ENCODE results near the gene UNC13B.

The UNC13B gene

GRCh38 chr9:35195683-35196082, 33.9 kb downstream of the UNC13B start:
- no peak for TF ChIP-seq CTCF (IDR thresholded peaks at IDR 0.05; ENCODE audit: low read depth, low read length, missing control alignments)
- DNase-seq (ENCODE audit: low read depth) = no peak
- no peak overlapping the region for H3K4me3 ChIP-seq (ENCODE audit: low read depth, low read length)
- in situ Hi-C loops (cut with HindIII; ENCODE audit: low sequenced_read_pairs) = no loop called here

- in situ Hi-C loops (cut with HindIII; ENCODE audit: low sequenced_read_pairs) = no loop called here
- DNase-seq (ENCODE audit: low read depth) = no peak
- no peak for TF ChIP-seq CTCF (IDR thresholded peaks at IDR 0.05; ENCODE audit: low read depth, low read length, missing control alignments)
- no peak overlapping the region for H3K4me3 ChIP-seq (ENCODE audit: low read depth, low read length)
Observed at GRCh38 chr9:35198191-35198590, 36.4 kb downstream of the UNC13B start.

- DNase-seq (ENCODE audit: low read depth) = no peak
- in situ Hi-C loops (cut with HindIII; ENCODE audit: low sequenced_read_pairs) = no loop called here
- no peak for TF ChIP-seq CTCF (IDR thresholded peaks at IDR 0.05; ENCODE audit: low read depth, low read length, missing control alignments)
- H3K4me3 ChIP-seq (ENCODE audit: low read depth, low read length) = no peak overlapping the region
Observed at GRCh38 chr9:35203528-35203927, 41.7 kb downstream of the UNC13B start.

GRCh38 chr9:35205340-35205739, 43.5 kb downstream of the UNC13B start:
- no peak for TF ChIP-seq CTCF (IDR thresholded peaks at IDR 0.05; ENCODE audit: low read depth, low read length, missing control alignments)
- no peak overlapping the region for H3K4me3 ChIP-seq (ENCODE audit: low read depth, low read length)
- in situ Hi-C loops (cut with HindIII; ENCODE audit: low sequenced_read_pairs) = no loop called here
- DNase-seq (ENCODE audit: low read depth) = no peak

GRCh38 chr9:35211854-35212253, 50.0 kb downstream of the UNC13B start:
- in situ Hi-C loops (cut with HindIII; ENCODE audit: low sequenced_read_pairs) = no loop called here
- H3K4me3 ChIP-seq (ENCODE audit: low read depth, low read length) = no peak overlapping the region
- no peak for TF ChIP-seq CTCF (IDR thresholded peaks at IDR 0.05; ENCODE audit: low read depth, low read length, missing control alignments)
- DNase-seq (ENCODE audit: low read depth) = no peak

GRCh38 chr9:35220659-35221338, 59.0 kb downstream of the UNC13B start:
- H3K4me3 ChIP-seq (ENCODE audit: low read depth, low read length) = no peak overlapping the region
- DNase-seq (ENCODE audit: low read depth) = no peak
- TF ChIP-seq CTCF (IDR thresholded peaks at IDR 0.05; ENCODE audit: low read depth, low read length, missing control alignments) = no peak
- in situ Hi-C loops (cut with HindIII; ENCODE audit: low sequenced_read_pairs) = no loop called here

All from astrocyte of the cerebellum (primary cell).